ENCODE data around the gene TLE4.

DNA sequence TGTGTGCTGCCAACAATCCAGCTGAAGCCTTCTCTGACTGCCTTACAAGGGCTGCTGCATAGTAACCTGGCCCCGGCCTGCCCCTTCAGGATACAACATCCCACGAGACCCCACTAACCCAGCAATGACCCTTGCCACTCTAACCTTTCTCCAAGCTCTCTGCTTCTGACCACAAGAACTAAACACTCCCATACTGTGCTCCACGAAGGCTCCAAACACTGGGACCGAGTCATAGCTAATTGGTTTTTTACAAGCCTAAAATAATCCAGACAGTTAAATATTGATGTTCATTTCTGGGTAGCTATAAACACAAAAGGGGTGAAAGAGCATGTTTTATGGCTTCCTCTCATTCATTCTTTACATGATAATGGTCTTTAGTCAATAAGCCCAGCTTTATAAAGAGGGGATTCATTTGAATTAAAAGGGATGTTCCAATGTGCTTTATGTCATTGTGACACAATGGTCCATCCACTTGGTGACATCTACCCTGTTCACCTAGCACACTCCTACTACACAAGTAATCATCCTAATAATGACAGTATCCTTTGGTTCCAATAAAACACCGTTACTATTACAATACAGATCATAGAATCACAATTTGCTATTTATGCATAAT is 16.2 kb upstream of the TLE4 start:
- TF ChIP-seq CTCF (conservative IDR thresholded peaks at IDR 0.05; ENCODE audit: low read depth, low read length) (no peak), EZH2phosphoT487 (IDR thresholded peaks at IDR 0.05; ENCODE audit: borderline replicate concordance, low read length) (no peak)

Measured in PC-3 (cell line).